GM18508 (cell line): Measurements from ENCODE around the gene PRKCG.
"Not testable (repeated sequence)": the region's sequence is repeated elsewhere in the genome, so short reads cannot be mapped to it uniquely, and the experiment has no call there.

Experiments
- ATAC-seq: cut with Tn5 transposase; IDR thresholded peaks from one replicate; pipeline ENCODE4 v1.9.1; 2021; ENCODE audit warnings: moderate number of reproducible peaks; ENCODE audit not compliant: insufficient read depth, unreplicated experiment

Gene PRKCG

GRCh38 chr19:53881482-53882390, at the start of gene PRKCG:
Gene PRKCG (plus strand): TSS chr19:53882197. CDS start chr19:53882495, 298 bp downstream.
- ATAC-seq: no peak

GRCh38 chr19:53832861-53833260, 49.1 kb upstream of the PRKCG start:
- not testable (repeated sequence) for ATAC-seq

- not testable (repeated sequence) for ATAC-seq
Measured at GRCh38 chr19:53838446-53838845, 43.6 kb upstream of the PRKCG start.

GRCh38 chr19:53840241-53840640, 41.8 kb upstream of the PRKCG start:
- ATAC-seq: not testable (repeated sequence)

- not testable (repeated sequence) for ATAC-seq
Measured at GRCh38 chr19:53840914-53841313, 41.1 kb upstream of the PRKCG start.

- ATAC-seq: no peak
Measured at GRCh38 chr19:53844849-53845246, 37.1 kb upstream of the PRKCG start.

GRCh38 chr19:53847555-53847954, 34.4 kb upstream of the PRKCG start:
- no peak for ATAC-seq

GRCh38 chr19:53849237-53849676, 32.7 kb upstream of the PRKCG start:
- no peak for ATAC-seq

- no peak for ATAC-seq
Measured at GRCh38 chr19:53853707-53854106, 28.3 kb upstream of the PRKCG start.

- no peak for ATAC-seq
Measured at GRCh38 chr19:53864308-53864836, 17.6 kb upstream of the PRKCG start.

GRCh38 chr19:53865523-53865917, 16.5 kb upstream of the PRKCG start:
- ATAC-seq: no peak

GRCh38 chr19:53865918-53866864, 15.8 kb upstream of the PRKCG start:
- no peak for ATAC-seq

- ATAC-seq: no peak
Measured at GRCh38 chr19:53866865-53867224, 15.2 kb upstream of the PRKCG start.

- peak; percentile 44 for ATAC-seq
Measured at GRCh38 chr19:53867225-53868090, 14.5 kb upstream of the PRKCG start, which contains the start of gene MYADM. Gene MYADM (plus strand): TSS chr19:53867883. CDS start chr19:53873530, 5,647 bp downstream.

GRCh38 chr19:53868091-53868891, 13.7 kb upstream of the PRKCG start:
- no peak for ATAC-seq

GRCh38 chr19:53868892-53869804, 12.8 kb upstream of the PRKCG start:
- ATAC-seq: no peak

GRCh38 chr19:53869805-53870484, 12.1 kb upstream of the PRKCG start:
- ATAC-seq: not testable (repeated sequence)
